Measurements from ENCODE around the gene CACYBP.
"Not testable (repeated sequence)": the region's sequence is repeated elsewhere in the genome, so short reads cannot be mapped to it uniquely, and the experiment has no call there.

CACYBP gene

DNA sequence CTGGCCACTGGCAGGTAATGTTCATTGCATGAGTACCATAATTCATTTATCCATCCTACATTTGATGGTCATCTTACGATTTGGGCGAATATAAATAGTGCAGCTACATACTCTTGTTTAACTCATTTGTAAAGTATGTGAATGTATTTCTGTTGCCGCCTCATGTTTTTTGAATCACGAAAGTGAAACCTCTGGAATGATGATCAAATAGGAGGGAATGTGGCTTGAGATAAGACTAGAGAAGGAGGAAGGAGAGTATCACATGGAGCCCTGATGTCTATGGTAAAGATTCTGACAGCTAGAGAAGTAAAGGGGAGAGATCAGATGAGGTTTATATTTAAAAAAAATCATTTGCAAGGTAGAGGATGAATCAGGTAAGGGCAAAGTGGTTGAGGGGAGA is 15.5 kb downstream of the CACYBP start:
- FAIRE-seq: no peak

GRCh38 chr1:175019524-175019923 is 19.8 kb downstream of the CACYBP start:
- FAIRE-seq: no peak

GRCh38 chr1:175023043-175023921 is 23.5 kb downstream of the CACYBP start, which contains the start of gene MRPS14:
Gene MRPS14, minus strand, starts transcription at chr1:175023425. Its CDS starts 17 bp downstream, at chr1:175023408.
- peak; percentile 82 for FAIRE-seq

- FAIRE-seq: not testable (repeated sequence)
Measured at GRCh38 chr1:175023922-175024242, 24.1 kb downstream of the CACYBP start.

GRCh38 chr1:175024773-175025172 is 25.0 kb downstream of the CACYBP start:
- no peak for FAIRE-seq

- no peak for FAIRE-seq
Measured at GRCh38 chr1:175033953-175034352, 34.2 kb downstream of the CACYBP start.

DNA sequence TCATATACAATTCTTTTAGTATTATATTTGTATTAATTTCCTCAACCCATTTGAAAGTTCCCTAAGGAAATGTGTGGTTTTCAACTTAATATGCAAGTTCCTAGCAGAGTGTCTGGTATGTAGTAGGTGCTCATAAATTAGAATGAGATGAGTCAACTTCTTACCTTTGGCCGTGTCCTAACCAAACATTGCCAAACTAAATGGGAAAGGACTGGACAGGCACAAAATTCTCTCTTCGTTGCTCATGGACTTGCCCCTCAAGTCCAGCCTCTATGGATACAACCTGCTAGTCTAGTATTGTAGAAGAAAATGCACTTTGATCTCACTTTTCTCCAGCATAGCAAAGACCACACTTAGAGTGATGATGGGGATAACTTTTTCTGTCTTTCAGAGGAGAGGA is 35.0 kb downstream of the CACYBP start:
- no peak for FAIRE-seq

- no peak for FAIRE-seq
Measured at GRCh38 chr1:175035865-175036264, 36.1 kb downstream of the CACYBP start.

GRCh38 chr1:175036476-175036875 is 36.7 kb downstream of the CACYBP start:
- no peak for FAIRE-seq

DNA sequence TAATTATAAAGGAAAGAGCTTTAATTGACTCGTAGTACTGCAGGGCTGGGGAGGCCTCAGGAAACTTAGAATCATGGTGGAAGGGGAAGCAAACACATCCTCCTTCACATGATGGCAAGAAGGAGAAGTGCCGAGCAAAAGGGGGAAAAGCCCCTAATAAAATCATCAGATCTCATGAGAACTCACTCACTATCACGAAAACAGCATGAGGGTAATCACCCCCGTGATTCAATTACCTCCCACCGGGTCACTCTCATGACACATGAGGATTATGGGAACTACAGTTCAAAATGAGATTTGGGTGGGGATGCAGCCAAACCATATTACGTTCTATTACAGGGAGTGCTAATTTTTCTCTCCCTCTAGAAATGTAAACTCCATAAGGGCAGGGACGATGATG is 37.7 kb downstream of the CACYBP start:
- no peak for FAIRE-seq

DNA sequence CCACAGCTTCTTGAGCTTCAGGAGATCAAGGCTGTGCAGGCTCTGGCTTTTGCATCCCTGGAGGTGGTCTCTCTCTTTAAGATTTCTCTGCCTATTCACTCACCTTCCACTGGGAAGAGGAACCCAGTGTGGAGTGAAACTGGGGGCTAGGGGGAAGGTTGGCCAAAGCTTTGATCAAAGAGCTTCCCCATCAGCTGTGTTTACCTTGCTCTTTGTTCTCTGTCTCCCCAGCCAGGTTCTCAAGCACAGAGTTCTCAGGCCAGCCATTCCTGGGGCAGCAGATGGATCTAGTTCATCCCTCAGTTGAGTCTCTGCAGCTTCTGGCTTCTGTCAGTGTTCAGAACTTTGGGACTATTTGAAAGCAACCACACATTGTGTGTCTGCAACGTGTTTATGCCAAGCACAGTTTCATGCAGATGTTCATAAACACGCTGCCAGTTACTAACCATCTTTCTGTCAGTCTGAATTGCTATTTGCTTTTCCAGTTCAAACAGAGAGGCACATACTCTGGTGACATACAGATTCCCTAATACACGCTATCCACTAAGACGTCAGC is 40.7 kb downstream of the CACYBP start:
- FAIRE-seq: no peak

- no peak for FAIRE-seq
Measured at GRCh38 chr1:175042650-175043049, 42.9 kb downstream of the CACYBP start.

GRCh38 chr1:175043824-175044223 is 44.1 kb downstream of the CACYBP start:
- no peak for FAIRE-seq

DNA sequence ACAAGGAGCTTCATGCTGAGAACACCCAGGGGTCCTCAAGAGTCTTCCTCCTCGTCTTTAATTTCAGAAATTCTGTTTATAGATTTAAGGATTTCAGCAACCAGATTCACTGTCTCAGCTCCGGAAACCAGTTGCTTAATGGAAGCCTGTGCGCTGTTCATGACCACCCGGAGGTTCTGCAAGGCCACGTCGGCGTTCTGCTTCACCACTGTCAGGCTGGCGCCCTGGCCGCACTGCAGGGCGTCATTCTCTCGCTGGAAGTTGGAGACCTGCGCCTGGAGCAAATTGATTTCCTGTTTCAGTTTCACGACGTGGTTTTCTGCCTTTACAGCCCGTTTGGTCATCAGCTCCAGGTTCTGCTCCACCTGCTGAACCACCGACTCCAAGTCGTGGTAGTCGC is 44.8 kb downstream of the CACYBP start:
- FAIRE-seq: not testable (repeated sequence)

DNA sequence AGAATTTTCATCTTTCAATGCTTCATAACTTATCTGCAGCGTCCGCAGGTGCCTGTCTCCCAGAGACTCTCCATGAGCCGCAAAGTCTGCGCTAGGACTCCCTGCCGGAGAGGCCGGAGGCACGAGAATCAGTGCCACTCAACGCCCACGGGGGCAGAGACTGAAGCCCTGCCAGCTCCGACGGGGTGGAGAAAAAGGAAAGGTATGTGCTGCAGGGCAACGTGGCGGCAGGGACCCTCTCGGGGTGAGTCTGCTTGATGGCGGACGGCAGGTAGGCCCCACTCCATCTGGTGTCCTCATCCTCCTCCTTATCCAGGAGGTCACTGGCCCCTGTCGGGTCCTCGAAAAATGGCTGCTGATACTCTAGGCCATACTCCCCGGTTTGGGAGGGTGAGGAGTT is 45.4 kb downstream of the CACYBP start:
- no peak for FAIRE-seq

GRCh38 chr1:175045519-175045918 is 45.8 kb downstream of the CACYBP start:
- FAIRE-seq: no peak

DNA sequence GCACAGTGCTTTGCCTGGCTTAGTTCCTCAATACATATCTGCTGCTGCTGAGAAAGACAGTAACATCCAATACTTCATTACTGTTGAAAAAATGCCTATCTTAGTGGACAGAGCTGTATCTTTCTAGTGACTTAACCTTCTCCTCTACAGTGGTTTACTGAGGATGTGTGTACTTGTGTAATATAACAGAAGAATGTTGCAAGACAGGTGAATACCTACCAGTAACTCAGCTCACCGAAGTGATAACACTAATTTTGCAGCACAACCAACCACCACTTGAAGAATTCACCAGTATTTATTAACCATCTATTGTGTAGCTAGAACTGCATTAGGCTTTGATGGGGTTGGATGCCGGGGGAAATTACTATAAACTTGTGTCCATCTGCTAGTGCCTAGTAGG is 51.2 kb downstream of the CACYBP start:
- FAIRE-seq: no peak

DNA sequence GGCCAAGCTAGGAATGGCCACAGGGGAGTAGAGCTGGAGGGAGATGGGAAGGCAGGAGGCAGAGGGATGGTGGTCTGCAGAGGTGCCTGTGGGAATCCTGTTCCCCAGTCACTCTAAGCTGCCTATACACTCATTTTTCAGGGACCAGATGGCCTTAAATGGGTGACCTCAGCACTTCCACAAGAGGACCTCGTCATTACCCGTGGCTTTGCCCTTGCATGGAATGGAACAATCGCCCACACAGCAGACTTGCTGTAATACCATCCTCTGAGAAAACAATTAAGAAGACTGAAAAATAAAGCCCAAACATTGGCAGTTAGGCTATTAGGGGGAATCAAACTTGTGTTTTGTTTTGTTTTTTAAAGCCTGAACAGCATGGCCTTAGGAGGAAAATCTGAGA is 55.0 kb downstream of the CACYBP start:
- no peak for FAIRE-seq
